ENCODE measurements around the gene NAV3. TPM values are rescaled to one million over a fixed set of nuclear protein-coding genes. Genes with fewer than 3 reads are reported as not detected.
"Not testable (repeated sequence)": the region's sequence is repeated elsewhere in the genome, so short reads cannot be mapped to it uniquely, and the experiment has no call there.

The NAV3 gene
- total RNA-seq, 2 donors from 2014 or later: not detected

DNA sequence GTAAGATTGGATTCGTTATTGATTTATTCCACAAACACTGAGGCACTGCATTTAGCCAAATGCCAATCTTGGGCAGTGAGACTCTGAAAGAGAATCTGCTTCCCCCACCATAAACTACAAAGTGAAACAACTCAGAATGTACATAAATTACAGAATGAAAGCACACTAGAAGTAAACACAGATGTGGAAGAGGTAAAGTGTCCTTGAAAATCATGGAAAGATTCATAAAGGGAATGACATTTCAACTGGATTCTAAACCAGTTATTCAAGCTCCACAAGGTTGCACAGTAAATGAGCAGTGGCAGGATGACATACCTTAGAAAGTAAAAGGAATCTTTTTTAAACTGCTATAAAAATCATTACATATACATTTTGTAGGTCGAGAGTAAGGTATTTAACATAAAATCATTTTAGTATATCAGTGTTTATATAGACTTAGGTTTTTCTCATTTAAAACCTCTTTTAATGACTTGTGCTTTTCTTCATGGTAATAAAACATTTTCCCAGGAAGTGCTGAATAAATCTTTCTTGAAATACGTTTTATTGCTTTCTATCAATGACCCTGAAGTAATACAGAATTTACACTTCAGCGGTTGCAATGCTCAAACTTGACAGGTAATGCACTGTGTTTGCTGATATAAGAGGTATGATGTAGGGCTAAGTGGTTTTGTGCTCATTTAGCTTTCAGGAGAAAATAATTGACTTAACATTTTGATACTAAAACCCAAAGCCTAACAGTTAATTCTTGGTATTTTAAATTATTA lies 270.6 kb downstream of the NAV3 start:
- no peaks in the 10 kb centered on the region for H3K36me3 Mint-ChIP-seq (ENCODE audit: insufficient read depth in 2 of 2)
- H3K9me3 Mint-ChIP-seq: peaks cover 3% of the 10 kb centered on the region in 2 donors
- DNase-seq: no peak
- H3K27me3 Mint-ChIP-seq (ENCODE audit: low read depth): no peaks in the 10 kb centered on the region
- no peaks in the 10 kb centered on the region for H3K4me1 Mint-ChIP-seq (ENCODE audit: low read depth)
- H3K4me3 Mint-ChIP-seq: no peak overlapping the region
- ATAC-seq (replicated peaks in 1 of 2): no peak
- no peak overlapping the region for H3K27ac Mint-ChIP-seq

GRCh38 chr12:78101946-78102635 lies 271.4 kb downstream of the NAV3 start:
- no peaks in the 10 kb centered on the region for H3K36me3 Mint-ChIP-seq (ENCODE audit: insufficient read depth in 2 of 2)
- no peak overlapping the region for H3K4me3 Mint-ChIP-seq
- H3K9me3 Mint-ChIP-seq: peaks cover 2% of the 10 kb centered on the region in 2 donors
- ATAC-seq (replicated peaks in 1 of 2): no peak
- no peaks in the 10 kb centered on the region for H3K27me3 Mint-ChIP-seq (ENCODE audit: low read depth)
- H3K27ac Mint-ChIP-seq: no peak overlapping the region
- DNase-seq: no peak
- no peaks in the 10 kb centered on the region for H3K4me1 Mint-ChIP-seq (ENCODE audit: low read depth)

DNA sequence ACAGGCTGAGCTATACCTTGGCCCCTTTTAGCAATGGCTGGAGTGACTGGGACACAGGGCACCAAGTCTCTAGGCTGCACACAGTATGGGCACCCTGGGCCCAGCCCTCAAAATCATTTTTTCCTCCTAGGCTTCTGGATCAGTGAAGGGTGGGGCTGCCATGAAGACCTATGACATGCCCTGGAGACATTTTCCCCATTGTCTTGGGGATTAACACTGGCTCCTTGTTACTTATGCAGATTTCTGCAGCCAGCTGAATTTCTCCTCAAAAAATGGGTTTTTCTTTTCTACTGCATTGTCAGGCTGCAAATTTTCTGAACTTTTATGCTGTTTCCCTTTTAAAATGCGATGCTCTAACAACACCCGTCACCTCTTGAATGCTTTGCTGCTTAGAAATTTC lies 272.1 kb downstream of the NAV3 start:
- not testable (repeated sequence) for H3K36me3 Mint-ChIP-seq (ENCODE audit: insufficient read depth in 2 of 2); H3K27me3 Mint-ChIP-seq (ENCODE audit: low read depth); H3K9me3 Mint-ChIP-seq; ATAC-seq (replicated peaks in 1 of 2); H3K4me3 Mint-ChIP-seq; H3K27ac Mint-ChIP-seq; DNase-seq; H3K4me1 Mint-ChIP-seq (ENCODE audit: low read depth)

DNA sequence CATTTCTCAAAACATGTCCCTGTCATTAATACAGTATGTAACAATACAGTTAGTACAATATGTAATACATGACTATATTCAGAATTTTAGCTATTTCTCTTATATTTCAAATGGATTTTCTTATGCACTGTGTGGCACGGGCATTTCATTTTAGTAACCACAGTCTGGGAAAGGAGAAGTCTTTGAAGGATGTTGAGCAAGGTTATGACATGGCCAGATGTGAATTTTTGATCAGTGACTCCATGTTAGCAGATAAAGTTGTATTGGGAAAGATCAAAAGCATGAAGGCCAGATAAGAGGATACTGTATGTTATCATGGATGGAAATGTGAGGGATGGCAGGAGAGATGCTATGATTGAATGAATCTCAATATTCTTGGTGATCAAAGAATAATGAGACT lies 285.2 kb downstream of the NAV3 start:
- Mint-ChIP-seq H3K27me3 (ENCODE audit: low read depth) (no peaks in the 10 kb centered on the region), H3K4me3 (no peak overlapping the region), H3K36me3 (ENCODE audit: insufficient read depth in 2 of 2) (no peaks in the 10 kb centered on the region), H3K9me3 (peaks cover 9 to 12% of the 10 kb centered on the region in 2 donors), H3K4me1 (ENCODE audit: low read depth) (no peaks in the 10 kb centered on the region), H3K27ac (no peak overlapping the region)
- ATAC-seq (replicated peaks in 1 of 2) (no peak), DNase-seq (no peak)

- no peaks in the 10 kb centered on the region for H3K27me3 Mint-ChIP-seq (ENCODE audit: low read depth)
- no peak overlapping the region for H3K27ac Mint-ChIP-seq
- DNase-seq: no peak
- no peak for ATAC-seq (replicated peaks in 1 of 2)
- no peaks in the 10 kb centered on the region for H3K4me1 Mint-ChIP-seq (ENCODE audit: low read depth)
- peaks cover 6% of the 10 kb centered on the region in 2 donors for H3K9me3 Mint-ChIP-seq
- no peak overlapping the region for H3K4me3 Mint-ChIP-seq
- H3K36me3 Mint-ChIP-seq (ENCODE audit: insufficient read depth in 2 of 2): no peaks in the 10 kb centered on the region
Observed at GRCh38 chr12:78118036-78118435, 287.3 kb downstream of the NAV3 start.

DNA sequence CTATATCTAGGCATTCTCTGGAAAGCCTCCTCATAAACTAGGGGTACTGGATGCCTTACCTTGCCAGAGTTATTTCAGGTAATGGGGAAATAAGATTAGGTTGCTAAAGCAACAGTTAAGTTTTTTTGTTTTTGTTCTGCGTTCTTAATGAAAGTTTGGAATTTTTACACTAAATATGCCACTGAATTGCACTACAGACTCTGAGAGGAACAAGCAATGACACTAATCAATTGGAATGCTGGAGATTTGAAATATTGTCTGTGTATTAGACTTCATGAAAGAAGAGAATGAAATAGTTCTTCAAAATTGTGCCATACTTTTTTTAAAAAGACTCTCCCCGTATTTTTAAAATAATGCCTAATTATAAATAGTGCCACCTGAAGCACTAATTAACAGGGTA lies 287.8 kb downstream of the NAV3 start:
- Mint-ChIP-seq H3K27me3 (ENCODE audit: low read depth) (no peaks in the 10 kb centered on the region), H3K9me3 (peaks cover 6 to 9% of the 10 kb centered on the region in 2 donors), H3K4me3 (no peak overlapping the region), H3K36me3 (ENCODE audit: insufficient read depth in 2 of 2) (no peaks in the 10 kb centered on the region), H3K4me1 (ENCODE audit: low read depth) (no peaks in the 10 kb centered on the region), H3K27ac (no peak overlapping the region)
- no peak for DNase-seq
- ATAC-seq (replicated peaks in 1 of 2): no peak

DNA sequence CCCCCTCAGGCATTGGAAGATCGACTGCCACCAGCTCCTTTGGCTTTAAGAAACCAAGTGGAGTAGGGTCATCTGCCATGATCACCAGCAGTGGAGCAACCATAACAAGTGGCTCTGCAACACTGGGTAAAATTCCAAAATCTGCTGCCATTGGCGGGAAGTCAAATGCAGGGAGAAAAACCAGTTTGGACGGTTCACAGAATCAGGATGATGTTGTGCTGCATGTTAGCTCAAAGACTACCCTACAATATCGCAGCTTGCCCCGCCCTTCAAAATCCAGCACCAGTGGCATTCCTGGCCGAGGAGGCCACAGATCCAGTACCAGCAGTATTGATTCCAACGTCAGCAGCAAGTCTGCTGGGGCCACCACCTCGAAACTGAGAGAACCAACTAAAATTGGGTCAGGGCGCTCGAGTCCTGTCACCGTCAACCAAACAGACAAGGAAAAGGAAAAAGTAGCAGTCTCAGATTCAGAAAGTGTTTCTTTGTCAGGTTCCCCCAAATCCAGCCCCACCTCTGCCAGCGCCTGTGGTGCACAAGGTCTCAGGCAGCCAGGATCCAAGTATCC lies 288.7 kb downstream of the NAV3 start:
- no peak for DNase-seq
- Mint-ChIP-seq H3K4me3 (no peak overlapping the region), H3K27me3 (ENCODE audit: low read depth) (no peaks in the 10 kb centered on the region), H3K36me3 (ENCODE audit: insufficient read depth in 2 of 2) (no peaks in the 10 kb centered on the region), H3K9me3 (peaks cover 0 to 2% of the 10 kb centered on the region in 2 donors), H3K27ac (no peak overlapping the region), H3K4me1 (ENCODE audit: low read depth) (no peaks in the 10 kb centered on the region)
- no peak for ATAC-seq (replicated peaks in 1 of 2)

DNA sequence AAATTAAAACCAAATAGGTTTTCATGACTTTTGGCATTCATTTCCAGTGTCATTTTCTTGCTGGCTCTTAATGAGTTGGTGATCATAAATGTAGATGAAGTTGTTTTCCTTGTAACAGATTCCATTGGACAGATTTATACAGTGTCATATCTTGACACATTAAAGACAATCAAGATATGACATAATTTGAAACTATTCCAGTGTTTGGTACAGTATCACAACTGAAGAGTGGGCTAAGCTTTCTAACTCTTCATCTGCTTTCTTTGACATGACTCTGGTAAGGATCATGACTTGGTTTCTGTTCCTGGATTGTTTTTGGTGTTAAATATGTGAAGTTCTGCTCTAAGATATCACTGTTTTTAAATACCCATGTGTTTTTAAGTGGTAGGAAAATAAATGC lies 289.6 kb downstream of the NAV3 start:
- DNase-seq: no peak
- H3K4me1 Mint-ChIP-seq (ENCODE audit: low read depth): no peaks in the 10 kb centered on the region
- no peaks in the 10 kb centered on the region for H3K27me3 Mint-ChIP-seq (ENCODE audit: low read depth)
- no peak overlapping the region for H3K27ac Mint-ChIP-seq
- H3K9me3 Mint-ChIP-seq: peaks cover 0 to 2% of the 10 kb centered on the region in 2 donors
- ATAC-seq (replicated peaks in 1 of 2): no peak
- no peaks in the 10 kb centered on the region for H3K36me3 Mint-ChIP-seq (ENCODE audit: insufficient read depth in 2 of 2)
- no peak overlapping the region for H3K4me3 Mint-ChIP-seq

DNA sequence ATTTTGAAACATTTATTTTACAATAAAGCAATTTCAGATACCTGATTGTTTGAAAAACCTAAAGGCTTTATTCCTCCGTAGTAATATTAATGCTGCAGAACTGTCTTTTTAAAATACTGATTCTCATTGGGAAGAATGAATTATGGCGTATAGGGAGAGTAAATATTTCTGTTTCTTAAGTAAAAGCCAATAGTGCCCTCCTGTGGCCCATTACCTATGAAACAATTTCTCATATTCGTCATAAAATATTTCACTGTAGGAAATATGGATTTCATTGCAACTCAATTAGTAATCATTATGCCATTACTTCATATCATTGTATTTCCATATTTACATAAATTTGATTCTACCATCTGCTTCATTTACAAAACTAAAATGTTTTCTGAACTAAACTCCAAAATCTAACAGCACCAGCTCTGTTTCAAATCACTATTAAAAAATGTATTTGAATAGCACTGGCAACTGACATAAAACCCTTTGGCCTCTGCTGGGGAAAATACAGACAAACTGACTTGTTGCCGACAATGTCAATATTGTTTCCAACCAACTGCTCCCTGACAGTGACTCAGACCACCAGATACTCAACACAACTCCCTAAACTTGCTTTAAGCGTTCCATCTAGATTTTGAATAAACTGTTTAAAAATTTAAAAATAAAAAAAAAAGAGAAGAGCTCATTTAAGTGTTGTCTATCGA lies 290.3 kb downstream of the NAV3 start:
- H3K9me3 Mint-ChIP-seq: peaks cover 0 to 2% of the 10 kb centered on the region in 2 donors
- DNase-seq: no peak
- H3K4me3 Mint-ChIP-seq: no peak overlapping the region
- H3K27ac Mint-ChIP-seq: no peak overlapping the region
- H3K4me1 Mint-ChIP-seq (ENCODE audit: low read depth): no peaks in the 10 kb centered on the region
- H3K36me3 Mint-ChIP-seq (ENCODE audit: insufficient read depth in 2 of 2): no peaks in the 10 kb centered on the region
- no peak for ATAC-seq (replicated peaks in 1 of 2)
- no peaks in the 10 kb centered on the region for H3K27me3 Mint-ChIP-seq (ENCODE audit: low read depth)

DNA sequence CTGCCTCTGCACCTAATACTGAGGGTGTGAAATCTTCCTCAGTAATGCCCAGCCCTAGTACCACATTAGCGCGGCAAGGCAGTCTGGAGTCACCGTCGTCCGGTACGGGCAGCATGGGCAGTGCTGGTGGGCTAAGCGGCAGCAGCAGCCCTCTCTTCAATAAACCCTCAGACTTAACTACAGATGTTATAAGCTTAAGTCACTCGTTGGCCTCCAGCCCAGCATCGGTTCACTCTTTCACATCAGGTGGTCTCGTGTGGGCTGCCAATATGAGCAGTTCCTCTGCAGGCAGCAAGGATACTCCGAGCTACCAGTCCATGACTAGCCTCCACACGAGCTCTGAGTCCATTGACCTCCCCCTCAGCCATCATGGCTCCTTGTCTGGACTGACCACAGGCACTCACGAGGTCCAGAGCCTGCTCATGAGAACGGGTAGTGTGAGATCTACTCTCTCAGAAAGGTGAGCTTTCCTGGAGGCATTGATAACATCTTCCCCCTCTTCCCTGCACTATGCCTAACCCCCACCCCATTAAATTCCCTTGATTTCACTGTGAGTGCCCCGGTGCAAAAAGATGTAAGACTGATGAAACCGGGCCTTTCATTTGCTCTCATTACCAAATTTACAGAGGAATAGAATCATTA lies 291.4 kb downstream of the NAV3 start:
- no peak for ATAC-seq (replicated peaks in 1 of 2)
- no peak overlapping the region for H3K4me3 Mint-ChIP-seq

DNA sequence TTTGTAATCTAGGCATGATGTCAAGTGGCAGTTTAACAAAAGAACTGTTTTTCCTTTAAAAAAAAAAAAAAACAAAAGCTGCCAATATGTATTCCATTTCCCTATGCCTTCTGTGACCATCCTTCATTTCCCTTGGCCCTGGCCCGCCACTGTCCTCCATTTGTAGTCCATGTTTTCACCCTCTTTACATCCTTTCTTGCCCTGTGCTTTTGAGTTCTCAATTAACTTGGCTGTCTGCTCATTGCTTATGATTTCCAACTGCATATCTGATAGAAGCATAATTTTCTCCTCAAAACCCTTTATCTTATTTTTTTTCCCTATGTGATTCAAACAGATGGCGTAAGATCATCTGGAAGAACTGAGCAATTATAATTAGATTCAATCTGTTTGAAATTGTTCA lies 297.5 kb downstream of the NAV3 start:
- Mint-ChIP-seq H3K9me3 (peaks cover 5 to 8% of the 10 kb centered on the region in 2 donors), H3K27me3 (ENCODE audit: low read depth) (no peaks in the 10 kb centered on the region), H3K4me3 (no peak overlapping the region), H3K27ac (no peak overlapping the region), H3K4me1 (ENCODE audit: low read depth) (no peaks in the 10 kb centered on the region), H3K36me3 (ENCODE audit: insufficient read depth in 2 of 2) (no peaks in the 10 kb centered on the region)
- ATAC-seq (replicated peaks in 1 of 2) (no peak), DNase-seq (no peak)

More for the DNA sequence above, 291.4 kb downstream of the NAV3 start:
- H3K4me1 Mint-ChIP-seq (ENCODE audit: low read depth): no peaks in the 10 kb centered on the region
- H3K36me3 Mint-ChIP-seq (ENCODE audit: insufficient read depth in 2 of 2): no peaks in the 10 kb centered on the region
- peaks cover 0 to 2% of the 10 kb centered on the region in 2 donors for H3K9me3 Mint-ChIP-seq
- no peak for DNase-seq
- H3K27me3 Mint-ChIP-seq (ENCODE audit: low read depth): no peaks in the 10 kb centered on the region
- no peak overlapping the region for H3K27ac Mint-ChIP-seq

GRCh38 chr12:78143717-78144116 lies 313.0 kb downstream of the NAV3 start:
- DNase-seq: no peak
- Mint-ChIP-seq H3K27me3 (ENCODE audit: low read depth) (no peaks in the 10 kb centered on the region), H3K27ac (no peak overlapping the region), H3K9me3 (no peaks in the 10 kb centered on the region), H3K4me1 (ENCODE audit: low read depth) (no peaks in the 10 kb centered on the region), H3K4me3 (no peak overlapping the region), H3K36me3 (ENCODE audit: insufficient read depth in 2 of 2) (no peaks in the 10 kb centered on the region)
- ATAC-seq (replicated peaks in 1 of 2): no peak

GRCh38 chr12:78145398-78145797 lies 314.7 kb downstream of the NAV3 start:
- DNase-seq (no peak), ATAC-seq (replicated peaks in 1 of 2) (no peak)
- no peaks in the 10 kb centered on the region for H3K4me1 Mint-ChIP-seq (ENCODE audit: low read depth)
- H3K27me3 Mint-ChIP-seq (ENCODE audit: low read depth): no peaks in the 10 kb centered on the region
- H3K4me3 Mint-ChIP-seq: no peak overlapping the region
- no peak overlapping the region for H3K27ac Mint-ChIP-seq
- H3K36me3 Mint-ChIP-seq (ENCODE audit: insufficient read depth in 2 of 2): no peaks in the 10 kb centered on the region
- H3K9me3 Mint-ChIP-seq: no peaks in the 10 kb centered on the region

Measured in activated T-cell treated with anti-CD3 and anti-CD28 coated beads, Interleukin-2, amount 50 U/mL, for 72 hours (primary cell).